HG03469 (cell line): ENCODE measurements around the gene RAB4B.
A peak's percentile ranks its signal among the peaks of the same experiment; 100 is the strongest.
"Not testable (repeated sequence)": the region's sequence is repeated elsewhere in the genome, so short reads cannot be mapped to it uniquely, and the experiment has no call there.

ENCODE experiments used
- ATAC-seq: cut with Tn5 transposase; IDR thresholded peaks from one replicate; pipeline ENCODE4 v1.9.1; 2021; ENCODE audit warnings: mild to moderate bottlenecking, moderate library complexity, moderate number of reproducible peaks; ENCODE audit not compliant: unreplicated experiment

Gene RAB4B

DNA sequence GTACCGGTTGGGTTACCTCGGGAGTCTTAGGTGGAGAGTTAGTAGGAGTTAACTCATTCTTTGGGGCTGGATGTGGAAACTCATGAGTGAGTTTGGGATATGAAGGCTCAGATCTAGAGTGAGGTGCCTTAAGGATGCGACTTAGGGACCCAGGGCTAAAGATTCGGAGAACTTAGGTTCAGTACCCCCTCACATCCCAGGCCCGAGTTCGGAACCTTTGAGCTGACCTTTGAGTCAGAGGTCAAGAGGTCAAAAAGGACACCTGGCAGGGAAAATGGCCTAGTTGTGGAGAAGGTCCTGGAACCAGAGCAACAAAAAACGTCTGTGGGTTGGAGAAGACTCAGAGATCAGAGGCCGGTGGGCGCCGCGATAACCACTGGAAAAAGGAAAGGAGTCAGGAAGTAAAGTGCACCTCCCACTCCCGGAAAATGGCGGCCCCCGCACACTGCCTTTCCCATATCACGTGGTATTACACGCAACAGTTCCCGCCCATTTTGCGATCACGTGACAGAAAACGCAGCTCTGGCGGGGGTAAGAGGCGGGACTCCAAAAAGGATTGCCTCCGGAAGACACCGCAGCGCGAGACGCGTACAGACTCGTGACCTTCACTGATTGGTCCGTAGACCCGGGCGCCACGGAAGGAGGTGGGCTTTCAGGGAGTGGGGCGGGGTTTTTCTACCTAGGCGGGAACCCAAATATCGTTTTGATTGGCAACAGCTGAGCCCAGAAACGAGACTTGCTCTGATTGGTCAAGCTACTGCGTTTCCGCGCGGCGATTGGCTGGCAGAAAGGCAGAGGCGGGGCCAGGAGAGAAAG is 27.8 kb upstream of the RAB4B start, which contains the start of gene ACTMAP:
Gene ACTMAP, minus strand, starts transcription at position 420 of the 816 bp plus-strand sequence. CDS start 674 bp downstream, outside the sequence.
- peak; percentile 67 for ATAC-seq

DNA sequence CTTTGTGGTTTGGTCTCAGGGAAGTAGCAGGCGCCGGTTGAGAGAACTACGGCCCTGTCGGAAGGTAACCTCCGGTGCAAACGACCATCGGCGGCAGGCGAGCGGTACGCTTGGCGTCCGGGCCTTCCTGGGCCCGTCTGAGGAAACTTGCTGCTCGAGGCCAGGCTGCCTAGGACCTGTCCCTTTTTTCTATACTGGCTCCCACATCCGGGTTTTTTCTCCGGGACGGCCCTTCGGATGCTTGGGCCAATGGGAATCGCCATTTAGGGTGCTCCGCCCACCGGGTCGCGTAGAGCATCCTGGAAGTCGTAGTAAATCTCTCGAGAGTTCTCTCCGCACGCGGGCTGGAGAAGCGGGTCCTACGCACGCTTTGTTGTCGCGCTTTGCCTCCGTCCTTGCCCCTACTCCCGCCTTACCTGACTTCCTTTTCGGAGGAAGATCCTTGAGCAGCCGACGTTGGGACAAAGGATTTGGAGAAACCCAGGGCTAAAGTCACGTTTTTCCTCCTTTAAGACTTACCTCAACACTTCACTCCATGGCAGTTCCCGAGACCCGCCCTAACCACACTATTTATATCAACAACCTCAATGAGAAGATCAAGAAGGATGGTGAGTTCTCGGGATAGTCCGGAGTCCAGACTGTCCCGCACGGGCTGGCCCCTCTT is 27.0 kb upstream of the RAB4B start, which contains the start of gene SNRPA:
Gene SNRPA, plus strand, starts transcription at position 330 of the 664 bp plus-strand sequence. Its CDS starts 206 bp downstream, at position 536.
- peak; percentile 38 for ATAC-seq

DNA sequence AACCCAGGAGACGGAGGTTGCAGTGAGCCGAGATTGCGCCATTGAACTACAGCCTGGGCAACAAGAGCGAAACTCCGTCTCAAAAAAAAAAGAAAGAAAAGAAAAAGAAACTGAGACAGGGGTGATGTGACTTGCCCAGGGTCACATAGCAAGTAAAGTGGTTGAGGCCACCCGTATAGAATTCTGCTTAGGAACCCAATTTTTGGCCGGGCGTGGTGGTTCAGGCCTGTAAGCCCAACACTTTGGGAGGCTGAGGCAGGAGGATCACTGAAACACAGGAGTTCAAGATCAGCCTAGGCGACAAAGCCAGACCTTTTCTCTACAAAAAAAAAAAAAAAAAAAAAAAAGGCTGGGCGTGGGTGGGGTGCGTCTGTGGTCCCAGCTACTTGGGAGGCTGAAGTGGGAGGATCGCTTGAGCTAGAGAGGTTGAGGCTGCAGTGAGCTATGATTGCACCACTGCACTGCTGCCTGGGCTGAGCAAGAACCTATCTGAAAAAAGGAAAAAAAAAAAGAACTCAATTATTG is 25.7 kb upstream of the RAB4B start:
- ATAC-seq: no peak

DNA sequence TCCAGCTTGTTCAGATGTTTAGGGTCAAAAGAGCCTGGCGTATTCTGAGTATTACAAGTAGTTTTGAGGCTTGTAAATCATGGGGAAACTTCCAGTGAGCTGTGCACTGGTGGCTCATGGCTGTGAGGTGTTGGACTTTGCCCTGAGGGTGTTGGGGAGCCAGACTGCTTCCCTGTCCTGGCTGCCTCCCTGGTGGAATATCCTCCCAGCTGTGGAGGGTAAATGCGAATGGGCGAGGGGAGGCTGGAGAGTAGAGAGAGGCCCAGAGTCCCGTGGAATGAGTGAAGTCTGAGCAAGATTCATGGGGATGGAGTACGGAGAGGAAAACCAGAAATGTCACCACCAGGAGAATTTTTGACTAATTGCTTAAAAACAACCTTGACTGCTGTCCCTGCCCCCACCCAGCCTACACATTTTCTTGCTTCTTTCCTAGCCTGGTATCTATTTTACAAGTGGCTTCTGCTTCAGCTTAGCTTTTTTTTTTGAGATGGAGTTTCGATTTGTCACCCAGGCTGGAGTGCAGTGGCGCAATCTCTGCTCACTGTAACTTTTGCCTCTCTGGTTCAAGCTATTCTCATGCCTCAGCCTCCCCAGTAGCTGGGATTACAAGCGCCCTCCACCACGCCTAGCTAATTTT is 23.3 kb upstream of the RAB4B start:
- ATAC-seq: no peak

DNA sequence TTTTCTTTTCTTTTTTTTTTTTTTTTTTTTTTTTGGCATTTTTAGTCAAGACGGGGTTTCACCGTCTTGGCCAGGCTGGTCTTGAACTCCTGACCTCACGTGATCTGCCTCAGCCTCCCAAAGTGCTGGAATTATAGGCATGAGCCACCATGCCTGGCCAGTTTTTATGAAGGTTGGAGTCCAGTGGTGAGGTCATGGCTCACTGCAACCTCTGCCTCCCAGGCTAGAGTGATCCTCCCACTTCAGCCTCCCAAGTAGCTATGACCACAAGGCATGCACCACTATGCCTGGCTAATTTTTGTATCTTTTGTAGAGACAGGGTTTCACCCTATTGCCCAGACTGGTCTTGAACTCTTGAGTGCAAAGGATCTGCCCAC is 22.8 kb upstream of the RAB4B start:
- ATAC-seq: no peak

DNA sequence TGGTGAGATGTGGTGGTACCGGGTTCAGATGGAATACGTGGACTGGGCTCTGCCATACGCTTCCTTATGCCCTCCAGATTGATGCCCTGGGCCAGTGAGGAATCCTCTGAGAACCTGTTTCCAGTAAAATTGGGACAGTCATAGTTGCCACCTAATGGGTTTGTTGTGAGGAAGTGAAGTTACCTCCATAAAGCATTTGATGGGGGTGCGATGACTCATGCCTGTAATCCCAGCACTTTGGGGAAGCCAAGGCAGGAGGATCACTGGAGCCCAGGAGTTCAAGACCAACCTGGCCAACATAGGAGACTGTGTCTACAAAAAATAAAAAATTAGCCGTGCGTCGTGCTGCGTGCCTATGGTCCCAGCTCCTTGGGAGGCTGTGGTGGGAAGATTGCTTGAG is 22.3 kb upstream of the RAB4B start:
- ATAC-seq: no peak

DNA sequence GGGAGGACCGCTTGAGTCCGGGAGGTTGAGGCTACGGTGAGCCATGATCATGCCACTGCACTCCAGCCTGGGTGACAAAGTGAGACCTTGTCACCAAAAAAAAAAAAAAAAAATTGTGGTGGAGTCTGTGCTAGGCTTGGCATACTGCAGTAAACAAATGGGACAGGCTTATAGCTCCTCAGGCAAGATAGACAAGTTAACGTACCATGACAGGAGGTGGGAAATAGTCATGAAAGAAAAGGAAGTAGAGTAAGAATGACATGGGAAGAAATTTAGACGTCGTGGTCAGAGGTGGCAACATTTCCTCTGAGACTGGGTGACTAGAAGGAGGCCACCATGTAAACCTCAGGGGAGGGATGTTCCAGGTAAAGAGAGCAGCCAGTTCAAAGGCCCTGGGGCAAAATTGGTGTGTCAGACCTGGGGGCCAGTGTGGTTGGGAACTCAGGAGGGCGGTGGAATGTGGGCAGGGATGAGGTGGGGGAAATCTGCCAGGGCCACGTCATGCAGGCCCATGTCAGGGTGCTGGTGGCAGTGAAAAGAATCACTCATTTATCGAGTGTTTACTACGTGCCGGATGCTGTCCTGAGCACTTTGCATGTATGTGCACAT is 21.4 kb upstream of the RAB4B start:
- no peak for ATAC-seq

DNA sequence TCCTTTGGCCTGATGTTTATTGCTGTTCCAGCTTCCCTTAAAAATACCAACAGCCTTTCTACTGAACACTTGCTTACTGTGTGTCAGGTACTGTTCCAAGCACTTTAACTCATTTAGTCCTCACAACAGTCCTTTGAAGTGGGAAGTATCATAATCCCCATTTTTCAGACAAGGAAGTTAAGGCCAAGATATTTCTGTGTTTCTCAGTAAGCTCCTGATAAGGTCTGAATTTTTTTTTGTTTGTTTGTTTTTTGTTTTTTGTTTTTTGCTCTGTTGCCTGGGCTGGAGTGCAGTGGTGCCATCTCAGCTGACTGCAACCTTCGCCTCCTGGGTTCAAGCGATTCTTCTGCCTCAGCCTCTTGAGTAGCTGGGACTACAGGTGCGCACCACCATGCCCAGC is 19.6 kb upstream of the RAB4B start:
- ATAC-seq: no peak

DNA sequence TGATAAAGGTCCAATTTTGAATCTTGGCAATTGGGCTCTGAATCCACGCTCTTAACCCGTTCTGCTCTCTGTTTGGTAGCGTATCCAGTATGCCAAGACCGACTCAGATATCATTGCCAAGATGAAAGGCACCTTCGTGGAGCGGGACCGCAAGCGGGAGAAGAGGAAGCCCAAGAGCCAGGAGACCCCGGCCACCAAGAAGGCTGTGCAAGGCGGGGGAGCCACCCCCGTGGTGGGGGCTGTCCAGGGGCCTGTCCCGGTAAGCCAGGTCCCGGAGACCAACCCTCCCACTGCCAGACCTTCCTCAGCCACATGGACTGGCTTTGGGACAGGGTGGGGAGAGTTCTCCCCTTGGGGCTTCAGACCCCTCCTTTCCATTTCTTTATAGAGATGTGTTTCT is 18.7 kb upstream of the RAB4B start:
- no peak for ATAC-seq

DNA sequence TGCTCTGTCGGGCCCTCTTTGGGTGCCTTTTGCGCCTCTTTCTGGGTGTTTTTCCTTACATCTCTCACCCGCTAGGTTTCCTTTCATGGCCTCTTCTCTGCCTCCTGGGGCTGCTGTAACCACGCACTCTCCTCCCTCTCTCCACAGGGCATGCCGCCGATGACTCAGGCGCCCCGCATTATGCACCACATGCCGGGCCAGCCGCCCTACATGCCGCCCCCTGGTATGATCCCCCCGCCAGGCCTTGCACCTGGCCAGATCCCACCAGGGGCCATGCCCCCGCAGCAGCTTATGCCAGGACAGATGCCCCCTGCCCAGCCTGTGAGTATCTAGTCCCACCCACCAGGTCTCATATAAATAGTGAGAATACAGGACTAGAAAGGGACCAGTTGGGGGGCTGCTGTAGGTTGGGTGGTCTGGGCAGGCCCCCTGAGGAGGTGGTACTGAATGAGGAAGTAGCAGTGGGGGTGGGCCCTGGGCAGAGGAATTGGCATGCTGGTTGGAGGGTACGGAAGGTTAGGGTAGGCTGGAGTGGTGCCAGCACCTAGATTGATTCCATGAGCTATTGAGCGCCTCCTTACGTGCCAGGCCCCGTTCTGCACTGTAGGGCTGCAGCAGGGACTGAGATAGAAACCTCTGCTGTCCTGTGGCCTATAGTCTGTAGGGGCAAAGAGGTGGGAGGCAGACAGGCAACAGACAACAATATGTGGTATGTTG is 15.1 kb upstream of the RAB4B start:
- ATAC-seq: no peak

DNA sequence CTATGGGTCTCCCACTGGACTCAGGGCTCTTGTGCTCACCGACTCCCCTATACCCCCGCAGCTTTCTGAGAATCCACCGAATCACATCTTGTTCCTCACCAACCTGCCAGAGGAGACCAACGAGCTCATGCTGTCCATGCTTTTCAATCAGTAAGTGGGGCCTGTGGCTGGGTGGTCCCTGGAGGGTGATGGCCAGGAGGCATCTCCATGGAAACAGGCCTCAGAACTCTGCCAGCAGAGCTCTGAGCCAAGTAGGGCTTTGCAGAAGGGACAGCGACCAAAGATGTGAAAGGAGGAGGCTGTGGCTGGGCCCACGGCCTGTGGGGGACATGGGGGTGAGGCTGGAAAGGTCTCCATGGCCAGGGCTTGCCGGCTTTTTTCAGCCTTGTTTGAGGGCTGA is 14.5 kb upstream of the RAB4B start:
- ATAC-seq: no peak

DNA sequence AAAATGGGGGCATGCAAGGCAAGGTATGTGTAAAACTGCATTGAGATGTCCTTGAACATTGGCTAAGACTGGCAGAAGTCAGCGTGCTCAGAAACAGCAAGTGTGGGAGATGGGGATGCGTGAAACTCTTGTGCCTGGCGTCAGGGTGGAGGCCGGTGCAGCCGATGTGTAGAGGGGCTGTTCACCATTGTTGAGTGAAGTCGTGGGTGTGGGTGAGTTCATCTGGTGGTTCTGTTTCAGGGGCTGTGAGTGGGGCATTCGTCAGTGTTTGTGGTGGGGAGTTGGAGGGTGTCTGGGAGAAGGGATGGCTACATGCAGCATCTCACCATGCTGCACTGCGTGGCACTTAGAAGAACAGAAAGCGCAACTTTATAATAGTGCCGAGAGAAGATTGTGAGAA is 14.1 kb upstream of the RAB4B start:
- ATAC-seq: no peak

DNA sequence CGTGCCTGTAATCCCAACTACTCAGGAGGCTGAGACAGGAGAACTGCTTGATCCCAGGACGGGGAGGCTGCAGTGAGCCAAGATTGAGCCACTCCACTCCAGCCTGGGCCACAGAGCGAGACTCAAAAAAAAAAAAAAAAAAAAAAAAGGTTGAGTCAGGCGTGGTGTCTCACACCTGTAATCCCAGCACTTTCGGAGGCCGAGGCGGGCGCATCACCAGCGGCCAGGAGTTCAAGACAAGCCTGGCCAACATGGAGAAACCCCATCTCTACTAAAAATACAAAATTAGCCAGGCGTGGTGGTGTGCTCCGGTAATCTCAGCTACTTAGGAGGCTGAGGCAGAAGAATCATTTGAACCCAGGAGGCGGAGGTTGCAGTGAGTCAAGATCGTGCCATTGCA is 11.7 kb upstream of the RAB4B start:
- not testable (repeated sequence) for ATAC-seq

DNA sequence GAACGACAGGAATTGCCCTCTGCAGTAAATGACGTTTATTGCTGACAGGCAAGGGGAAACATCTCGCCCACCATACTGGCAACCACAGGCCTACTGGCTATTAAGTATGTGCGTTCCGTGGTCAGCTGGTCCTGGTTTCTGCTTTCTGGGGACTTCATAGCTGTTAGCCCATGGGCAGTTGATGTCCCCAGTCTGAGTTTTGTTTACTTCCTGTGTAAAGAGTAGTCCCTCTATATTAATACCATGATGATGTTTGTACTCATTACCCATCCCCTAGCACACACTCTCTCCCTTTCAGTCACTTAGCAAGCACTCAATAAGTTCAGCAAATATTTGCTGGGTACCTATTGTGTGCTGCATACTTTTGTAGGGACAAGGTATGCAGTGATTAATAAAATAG is 9.2 kb upstream of the RAB4B start:
- no peak for ATAC-seq

DNA sequence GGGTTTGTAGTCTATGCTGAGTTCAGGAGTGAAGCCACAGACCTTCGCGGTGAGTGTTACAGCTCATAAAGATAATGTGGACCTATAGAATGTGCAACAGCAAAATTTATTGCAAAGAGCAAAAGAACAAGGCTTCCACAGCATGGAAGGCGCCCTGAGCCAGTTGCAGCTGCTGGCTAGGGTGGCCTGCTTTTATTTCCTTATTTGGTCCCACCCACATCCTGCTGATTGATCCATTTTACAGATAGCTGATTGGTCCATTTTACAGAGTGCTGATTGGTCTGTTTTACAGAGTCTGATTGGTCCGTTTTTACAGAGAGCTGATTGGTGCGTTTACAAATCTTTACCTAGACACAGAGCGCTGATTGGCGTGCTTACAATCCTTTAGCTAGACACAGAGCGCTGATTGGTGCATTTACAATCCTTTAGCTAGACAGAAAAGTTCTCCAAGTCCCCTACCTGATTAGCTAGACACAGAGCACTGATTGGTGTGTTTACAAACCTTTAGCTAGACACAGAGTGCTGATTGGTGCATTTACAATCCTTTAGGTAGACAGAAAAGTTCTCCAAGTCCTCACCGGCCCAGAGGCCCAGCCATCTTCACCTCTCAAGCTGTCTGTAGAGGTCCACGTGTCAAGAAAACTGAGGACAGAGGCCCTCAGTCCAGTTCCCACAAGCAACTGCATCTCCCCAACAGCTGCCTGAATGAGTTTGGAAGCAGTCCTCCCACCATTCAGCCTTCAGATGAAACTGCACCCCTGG is 6.8 kb upstream of the RAB4B start:
- not testable (repeated sequence) for ATAC-seq

DNA sequence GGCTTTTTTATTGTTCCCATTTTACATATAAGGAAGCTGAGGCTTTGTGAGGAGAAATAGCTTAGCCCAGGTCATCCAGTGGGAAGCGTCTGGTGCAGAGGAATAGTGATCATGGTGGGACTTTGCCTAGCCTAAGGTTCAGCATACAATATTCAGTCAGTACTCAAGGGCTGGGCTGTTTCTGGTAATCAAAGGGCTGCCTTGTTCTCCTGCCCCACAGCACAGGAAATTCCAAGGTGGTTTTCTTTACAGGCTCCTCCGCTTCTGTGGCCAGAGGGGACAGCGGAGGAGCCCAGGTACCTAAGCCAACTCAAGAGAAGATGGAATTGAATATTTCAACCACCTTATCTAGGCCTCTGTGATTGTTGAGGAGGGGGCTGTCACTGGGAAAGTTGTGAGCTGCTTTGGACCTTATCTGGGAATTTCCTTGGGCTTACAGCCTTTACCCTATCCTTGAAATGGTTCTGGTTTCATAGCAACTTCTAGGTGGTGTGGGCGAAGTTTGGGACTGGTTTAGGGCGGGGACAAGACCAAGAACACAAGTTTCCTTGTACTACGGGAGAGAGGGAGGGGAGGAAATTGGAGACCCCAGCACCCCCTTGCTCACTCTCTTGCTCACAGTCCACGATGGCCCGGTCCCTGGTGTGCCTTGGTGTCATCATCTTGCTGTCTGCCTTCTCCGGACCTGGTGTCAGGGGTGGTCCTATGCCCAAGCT is 3.0 kb upstream of the RAB4B start, which contains the start of gene MIA:
Gene MIA, plus strand, starts transcription at position 606 of the 716 bp plus-strand sequence. Its CDS starts 22 bp downstream, at position 628.
- no peak for ATAC-seq

DNA sequence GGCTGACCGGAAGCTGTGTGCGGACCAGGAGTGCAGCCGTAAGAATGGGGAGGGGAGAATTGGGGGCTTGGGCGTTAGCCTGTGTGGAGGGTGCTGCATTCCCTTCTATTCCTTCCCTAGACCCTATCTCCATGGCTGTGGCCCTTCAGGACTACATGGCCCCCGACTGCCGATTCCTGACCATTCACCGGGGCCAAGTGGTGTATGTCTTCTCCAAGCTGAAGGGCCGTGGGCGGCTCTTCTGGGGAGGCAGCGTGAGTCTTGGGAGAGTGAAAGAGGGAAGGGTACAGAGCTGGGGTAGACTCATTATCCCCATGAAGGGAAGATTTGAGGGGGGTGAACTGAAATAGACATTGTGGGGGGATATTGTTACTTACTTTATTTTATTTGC is 2.4 kb upstream of the RAB4B start:
- ATAC-seq: no peak

DNA sequence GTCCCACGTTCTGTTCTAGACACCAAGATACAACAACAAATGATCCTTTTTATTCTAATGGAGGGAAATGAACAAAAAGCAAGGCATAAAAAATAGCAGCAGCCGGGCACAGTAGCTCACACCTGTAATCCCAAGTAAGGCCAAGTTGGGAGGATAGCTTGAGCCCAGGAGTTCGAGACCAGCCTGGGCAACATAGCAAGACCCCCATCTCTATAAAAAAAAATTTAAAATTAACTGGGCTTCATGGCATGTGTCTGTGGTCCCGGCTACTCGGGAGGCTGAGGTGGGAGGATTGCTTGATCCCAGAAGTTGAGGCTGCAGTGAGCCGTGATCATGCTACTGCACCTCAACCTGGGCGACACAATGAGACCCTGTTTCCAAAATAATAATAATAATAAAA is 1.7 kb upstream of the RAB4B start:
- ATAC-seq: no peak
